HFFc6 (cell line): ENCODE results near the gene PTPRD. TPM values are rescaled to one million over a fixed set of nuclear protein-coding genes. Genes with fewer than 3 reads are reported as not detected.

Experiments used
- DNase-seq: peaks from one replicate; pipeline ENCODE4 v3.0.0-alpha.2; 2018
- H3K27ac Mint-ChIP-seq: 2 replicates; pipeline ENCODE4 v1.8.0; 2020; ENCODE audit warnings: mild to moderate bottlenecking, mixed read lengths
- H3K27me3 Mint-ChIP-seq: 2 replicates; pipeline ENCODE4 v1.8.0; 2021; ENCODE audit warnings: mild to moderate bottlenecking, moderate library complexity, mixed read lengths; ENCODE audit not compliant: insufficient read depth
- H3K36me3 Mint-ChIP-seq: 2 replicates; pipeline ENCODE4 v1.8.0; 2021; ENCODE audit warnings: low read depth, mixed read lengths
- H3K4me1 Mint-ChIP-seq: 2 replicates; pipeline ENCODE4 v1.8.0; 2020; ENCODE audit warnings: low read depth, mixed read lengths
- H3K4me3 Mint-ChIP-seq: 2 replicates; pipeline ENCODE4 v1.8.0; 2020; ENCODE audit warnings: mild to moderate bottlenecking, moderate library complexity, mixed read lengths
- H3K9me3 Mint-ChIP-seq: 2 replicates; pipeline ENCODE4 v1.8.0; 2020; ENCODE audit warnings: mild to moderate bottlenecking, mixed read lengths
- CTCF ChIP-seq: fragments of 200-600 bp; sonication (generic); IDR thresholded peaks from 2 replicates; pipeline ENCODE4 v1.5.0; 2021; ENCODE audit warnings: antibody characterized with exemption, mild to moderate bottlenecking
- total RNA-seq, 6 experiments: library from RNA; stranded (reverse); fragmentation: NEBNext Ultra II Directional; extraction: Animal tissue kit (Norgen Biotek cat#: 25700); gene quantifications; 2 replicates in 1 of 6; 3 replicates in 5 of 6; pipeline ENCODE4 v1.2.3, GENCODE V29; 2021

PTPRD gene
- total RNA-seq, 6 experiments from 2014 or later, result not detected

- H3K27ac Mint-ChIP-seq, result no peak overlapping the region
- H3K4me1 Mint-ChIP-seq, result no peaks in the 10 kb centered on the region
- H3K4me3 Mint-ChIP-seq, result no peak overlapping the region
- no peak for TF ChIP-seq CTCF
- H3K27me3 Mint-ChIP-seq, result peaks cover 16% of the 10 kb centered on the region
- DNase-seq, result no peak
- H3K9me3 Mint-ChIP-seq, result peaks cover 4% of the 10 kb centered on the region; the same call in 1 of the 2 replicates
- H3K36me3 Mint-ChIP-seq, result no peaks in the 10 kb centered on the region
These were observed 1753.4 kb downstream of the PTPRD start for GRCh38 chr9:8859416-8859815.

- DNase-seq, result no peak
- Mint-ChIP-seq H3K36me3 (no peaks in the 10 kb centered on the region), H3K27ac (no peak overlapping the region), H3K4me1 (no peaks in the 10 kb centered on the region), H3K9me3 (peaks cover 4% of the 10 kb centered on the region; the same call in 1 of the 2 replicates), H3K4me3 (no peak overlapping the region), H3K27me3 (peaks cover 16% of the 10 kb centered on the region)
- TF ChIP-seq CTCF, result no peak
These were observed 1754.1 kb downstream of the PTPRD start for GRCh38 chr9:8858596-8859161.

DNA sequence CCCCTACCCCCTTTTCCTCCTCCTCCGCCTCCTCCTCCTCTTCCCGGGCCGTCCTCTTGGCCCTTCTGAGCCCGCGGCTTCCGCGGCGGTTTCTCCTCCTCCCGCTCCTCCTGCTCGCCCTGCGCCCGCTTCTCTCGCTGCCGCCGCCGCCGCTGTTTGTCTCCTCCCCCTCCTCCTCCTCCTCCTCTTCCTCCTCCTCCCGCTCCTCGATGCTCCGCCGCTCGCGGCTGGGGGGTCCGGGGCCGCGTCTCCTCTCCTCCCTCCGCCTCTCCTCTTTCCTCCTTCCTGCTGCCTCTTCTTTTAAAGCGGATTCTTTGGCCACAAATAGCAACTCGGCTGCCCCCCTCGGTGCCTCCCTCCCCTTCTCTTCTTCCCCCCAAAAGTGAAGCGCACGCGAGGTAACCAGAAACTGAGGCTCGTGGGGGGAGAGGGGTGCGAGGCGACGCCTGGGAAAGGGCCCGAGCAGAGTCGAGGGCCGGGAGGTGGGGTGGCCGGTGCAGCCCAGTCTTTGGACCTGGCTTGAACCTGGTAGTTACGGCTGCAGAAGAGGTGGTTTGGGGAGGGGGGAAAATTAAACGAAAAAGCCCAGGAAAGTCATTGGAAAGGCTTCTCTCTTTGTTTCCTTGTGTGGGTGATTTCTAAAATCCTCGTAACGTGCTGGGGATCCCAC is 1754.7 kb downstream of the PTPRD start:
- no peak for TF ChIP-seq CTCF
- peaks cover 16% of the 10 kb centered on the region for H3K27me3 Mint-ChIP-seq
- no peaks in the 10 kb centered on the region for H3K4me1 Mint-ChIP-seq
- H3K9me3 Mint-ChIP-seq, result peaks cover 4% of the 10 kb centered on the region; the same call in 1 of the 2 replicates
- H3K27ac Mint-ChIP-seq, result no peak overlapping the region
- DNase-seq, result no peak
- no peaks in the 10 kb centered on the region for H3K36me3 Mint-ChIP-seq
- no peak overlapping the region; the same call in 1 of the 2 replicates for H3K4me3 Mint-ChIP-seq

DNA sequence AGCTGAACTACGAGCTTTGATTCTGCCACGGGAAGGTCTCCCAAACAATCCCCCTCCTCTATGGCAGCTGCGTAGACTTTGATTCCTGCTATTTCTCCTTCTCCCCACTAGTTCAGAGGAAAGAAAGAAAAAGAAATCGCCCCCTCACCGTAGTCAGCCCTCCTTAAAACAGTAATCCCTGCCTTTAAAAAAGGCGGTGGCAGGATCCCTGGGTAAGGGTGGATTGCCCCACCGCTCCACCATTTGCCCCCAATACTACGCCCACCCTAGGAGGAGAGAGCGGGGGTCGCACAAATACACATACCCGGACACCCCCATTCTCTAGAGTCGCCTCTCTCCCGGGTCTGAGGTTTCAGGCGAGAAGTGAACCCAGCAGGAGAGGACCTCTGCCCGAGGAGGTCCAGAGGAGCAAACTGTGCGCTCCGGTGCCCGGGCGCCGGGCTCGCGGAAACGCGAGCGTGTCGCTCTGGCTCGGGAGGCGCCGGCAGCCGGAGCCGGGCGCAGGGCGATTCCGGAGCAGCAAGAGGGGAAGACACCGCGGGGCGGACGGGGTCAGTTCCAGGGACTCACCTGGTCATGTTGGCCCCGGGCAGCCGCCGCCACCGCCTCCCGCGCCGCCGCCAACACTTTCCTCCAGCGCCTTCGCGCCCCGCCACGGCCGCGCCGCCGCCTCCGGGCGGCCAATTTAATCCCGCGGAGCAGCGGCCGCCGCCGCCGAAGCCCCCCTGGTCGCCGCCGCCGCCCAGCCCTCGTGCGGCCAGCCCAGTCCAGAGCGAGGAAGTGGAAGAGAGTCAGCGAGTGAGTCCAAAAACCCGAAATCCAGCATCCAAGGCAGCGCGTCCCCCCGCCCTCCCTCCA is 1755.5 kb downstream of the PTPRD start:
- H3K27me3 Mint-ChIP-seq, result peaks cover 16% of the 10 kb centered on the region
- peaks cover 4% of the 10 kb centered on the region; the same call in 1 of the 2 replicates for H3K9me3 Mint-ChIP-seq
- no peak overlapping the region for H3K4me3 Mint-ChIP-seq
- H3K36me3 Mint-ChIP-seq, result no peaks in the 10 kb centered on the region
- DNase-seq, result no peak
- H3K4me1 Mint-ChIP-seq, result no peaks in the 10 kb centered on the region
- no peak for TF ChIP-seq CTCF
- H3K27ac Mint-ChIP-seq, result no peak overlapping the region

- Mint-ChIP-seq H3K27ac (no peak overlapping the region), H3K9me3 (peaks cover 3% of the 10 kb centered on the region; the same call in 1 of the 2 replicates), H3K27me3 (peaks cover 16% of the 10 kb centered on the region), H3K4me3 (no peak overlapping the region), H3K36me3 (no peaks in the 10 kb centered on the region), H3K4me1 (no peaks in the 10 kb centered on the region)
- DNase-seq, result no peak
- TF ChIP-seq CTCF, result no peak
These were observed 1756.3 kb downstream of the PTPRD start for GRCh38 chr9:8856396-8857067.
